ENCODE measurements around the gene POLR1A.
A peak's percentile ranks its signal among the peaks of the same experiment; 100 is the strongest.

The POLR1A gene

GRCh38 chr2:86094229-86094628, 11.5 kb downstream of the POLR1A start:
- DNase-seq = no peak

- no peak for DNase-seq
These were observed 17.5 kb downstream of the POLR1A start for GRCh38 chr2:86087936-86088850.

GRCh38 chr2:86082756-86083155, 22.9 kb downstream of the POLR1A start:
- no peak for DNase-seq

- DNase-seq = no peak
These were observed 24.0 kb downstream of the POLR1A start for GRCh38 chr2:86081724-86082123.

- DNase-seq = peak; percentile 61
These were observed 25.4 kb downstream of the POLR1A start for GRCh38 chr2:86079981-86080911.

GRCh38 chr2:86078774-86079545, 26.7 kb downstream of the POLR1A start:
- DNase-seq = peak; percentile 1

- no peak for DNase-seq
These were observed 29.8 kb downstream of the POLR1A start for GRCh38 chr2:86075886-86076285.

DNA sequence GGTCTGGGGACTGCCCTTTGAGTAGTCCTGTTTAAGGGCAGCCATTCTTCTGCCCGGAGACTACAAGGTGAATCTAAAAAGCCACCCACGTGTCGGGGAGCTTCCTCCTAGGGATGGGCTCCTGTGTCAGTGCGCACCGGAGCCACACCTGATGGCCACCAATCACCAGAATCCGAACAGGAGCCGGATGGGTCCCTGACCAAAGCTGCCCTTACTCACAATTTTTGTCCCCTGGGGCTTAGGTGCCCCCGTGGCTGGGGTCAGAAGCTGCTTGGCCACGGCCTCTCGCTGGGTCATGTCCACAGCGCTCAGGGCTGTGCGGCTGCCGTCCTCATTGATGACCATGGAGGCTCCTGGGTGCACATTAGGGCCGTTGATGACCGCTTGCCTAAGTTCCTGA, 30.9 kb downstream of the POLR1A start:
- no peak for DNase-seq

GRCh38 chr2:86074256-86074655, 31.4 kb downstream of the POLR1A start:
- no peak for DNase-seq

GRCh38 chr2:86073225-86073624, 32.5 kb downstream of the POLR1A start:
- no peak for DNase-seq

DNA sequence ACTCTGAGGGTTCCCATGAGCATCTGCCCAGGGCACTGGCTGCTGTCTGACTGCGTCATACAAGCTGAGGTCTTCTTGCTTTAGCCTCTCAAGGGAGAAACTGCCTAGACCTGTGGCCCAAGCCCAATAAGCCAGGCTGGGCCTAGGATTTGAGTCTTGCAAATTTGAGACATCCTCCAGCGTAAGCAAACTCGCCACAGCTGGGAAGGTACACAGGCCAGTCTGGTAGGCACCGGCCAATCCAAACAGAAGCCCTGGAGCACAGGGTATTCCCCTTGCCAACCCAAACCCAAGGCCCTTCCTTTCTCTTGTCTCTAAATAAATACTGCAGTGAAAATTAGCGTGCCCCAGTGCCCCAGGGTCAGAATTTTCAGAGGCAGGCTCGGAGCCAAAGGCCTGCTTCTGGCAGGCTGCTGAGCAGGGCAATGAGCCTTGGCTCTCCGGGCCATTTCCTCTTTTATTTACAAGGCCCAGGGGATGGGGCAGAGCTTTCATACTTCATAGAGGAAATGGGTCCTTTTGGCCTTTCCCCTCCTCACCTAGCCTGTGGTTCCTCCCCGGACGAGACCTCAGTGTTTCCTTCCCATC, 33.3 kb downstream of the POLR1A start:
- DNase-seq = no peak

GRCh38 chr2:86070868-86071267, 34.8 kb downstream of the POLR1A start:
- no peak for DNase-seq

DNA sequence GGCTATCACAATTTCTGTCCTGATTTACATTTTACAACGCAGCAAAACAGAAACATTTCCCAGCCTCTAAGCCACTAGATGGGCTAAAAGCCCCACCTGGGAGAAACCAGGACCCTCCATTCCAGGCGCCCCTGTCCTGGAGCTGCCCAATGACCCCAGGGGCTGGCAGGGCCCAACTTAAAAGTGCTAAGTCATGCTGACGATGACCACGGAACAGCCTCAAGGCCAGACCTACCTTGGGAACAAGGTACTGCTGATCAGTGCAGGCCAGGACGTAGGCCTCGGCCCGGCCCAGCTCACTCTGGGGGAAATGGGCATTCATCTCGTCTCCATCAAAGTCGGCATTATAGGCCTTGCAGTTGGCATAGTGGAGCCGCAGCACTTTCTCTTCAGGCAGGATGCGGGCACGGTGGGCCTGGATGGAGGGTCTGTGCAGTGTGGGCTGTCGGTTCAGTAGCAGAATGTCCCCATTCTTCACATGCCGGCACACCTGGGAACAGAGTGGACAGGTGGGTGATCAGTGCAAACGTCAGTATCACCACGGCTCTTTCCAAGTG, 35.8 kb downstream of the POLR1A start:
- DNase-seq = no peak

DNA sequence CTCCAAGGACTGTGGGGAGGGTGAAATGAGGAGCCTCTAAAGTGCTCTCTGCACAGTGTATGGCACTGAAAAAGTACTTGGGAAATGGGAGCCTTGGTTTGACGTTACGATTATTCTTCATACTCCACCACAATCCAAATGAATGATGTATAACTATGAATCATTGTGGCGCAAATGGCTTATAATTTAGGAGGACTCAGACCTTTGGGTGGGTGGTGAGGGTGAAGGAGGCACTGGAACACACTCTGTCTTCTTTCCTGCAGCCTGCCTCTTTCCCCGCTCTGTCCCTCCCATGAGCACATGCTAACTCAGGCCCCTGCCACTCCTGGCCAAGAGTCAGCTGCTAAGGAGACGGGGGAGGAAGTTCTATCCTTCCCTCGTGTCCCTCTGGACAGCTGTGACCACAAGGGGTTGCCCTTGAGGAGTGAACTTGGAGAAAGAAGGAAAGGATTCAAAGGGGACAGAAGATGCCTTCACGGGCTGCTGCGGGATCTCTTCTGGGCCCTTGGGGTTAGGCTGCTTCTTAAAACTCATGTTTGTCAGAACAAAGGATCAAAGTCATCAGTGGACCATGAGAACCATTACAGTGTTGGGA, 36.5 kb downstream of the POLR1A start:
- no peak for DNase-seq

GRCh38 chr2:86068648-86069047, 37.0 kb downstream of the POLR1A start:
- DNase-seq = no peak

DNA sequence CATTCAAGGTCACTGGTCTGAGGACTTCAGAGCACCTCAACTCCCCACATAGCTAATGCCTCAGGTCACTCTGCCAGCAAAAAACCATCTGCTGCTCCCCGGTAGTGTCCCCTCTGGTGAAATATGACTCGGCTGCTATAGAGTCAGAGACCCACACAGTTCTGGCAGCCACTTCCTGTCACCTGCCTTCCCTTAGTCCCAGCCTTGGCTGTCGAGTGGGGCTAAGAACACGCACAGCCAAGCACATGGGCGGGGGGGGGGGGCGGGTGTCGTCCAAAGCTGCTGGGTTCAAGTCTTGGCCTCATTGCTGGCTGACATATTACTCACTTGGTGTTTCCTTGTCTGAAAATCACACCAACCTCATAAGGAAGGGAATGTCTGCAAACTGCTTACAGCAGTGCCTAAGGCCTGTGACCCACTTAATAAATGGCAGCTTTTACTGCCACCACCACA, 37.5 kb downstream of the POLR1A start:
- DNase-seq = no peak

- no peak for DNase-seq
These were observed 38.8 kb downstream of the POLR1A start for GRCh38 chr2:86066915-86067314.

GRCh38 chr2:86066007-86066578, 39.6 kb downstream of the POLR1A start:
- no peak for DNase-seq

- DNase-seq = no peak
These were observed 40.2 kb downstream of the POLR1A start for GRCh38 chr2:86065512-86065911.

GRCh38 chr2:86064006-86064405, 41.7 kb downstream of the POLR1A start:
- DNase-seq = no peak

DNA sequence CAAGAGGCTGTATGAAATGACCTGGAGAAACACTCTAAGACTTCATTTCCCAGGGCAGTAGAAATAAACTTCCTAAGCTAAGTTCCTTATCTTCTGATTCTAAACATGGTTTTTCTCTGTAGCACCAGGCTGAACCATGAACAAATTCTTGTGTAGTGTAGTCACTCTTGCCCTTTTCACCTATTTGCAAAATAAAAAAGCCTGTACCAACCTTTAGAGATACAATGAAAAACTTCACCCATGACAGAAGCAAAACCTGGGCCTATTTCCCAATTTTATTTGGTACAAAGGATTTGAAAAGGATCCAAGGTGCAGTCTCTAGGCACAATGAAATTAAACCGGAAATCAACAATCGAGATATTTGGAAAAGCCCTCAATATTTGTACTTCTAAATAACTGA, 43.6 kb downstream of the POLR1A start:
- DNase-seq = no peak
